Stimulated activated naive CD4-positive, alpha-beta T cell (primary cell): ENCODE measurements around the gene SLC35F2.
"Not testable (repeated sequence)": the region's sequence is repeated elsewhere in the genome, so short reads cannot be mapped to it uniquely, and the experiment has no call there.

Source experiments
- DNase-seq, 6 experiments: peaks; one replicate each; lab custom pipeline; 2025; lab: John Stamatoyannopoulos, UW

SLC35F2 gene

DNA sequence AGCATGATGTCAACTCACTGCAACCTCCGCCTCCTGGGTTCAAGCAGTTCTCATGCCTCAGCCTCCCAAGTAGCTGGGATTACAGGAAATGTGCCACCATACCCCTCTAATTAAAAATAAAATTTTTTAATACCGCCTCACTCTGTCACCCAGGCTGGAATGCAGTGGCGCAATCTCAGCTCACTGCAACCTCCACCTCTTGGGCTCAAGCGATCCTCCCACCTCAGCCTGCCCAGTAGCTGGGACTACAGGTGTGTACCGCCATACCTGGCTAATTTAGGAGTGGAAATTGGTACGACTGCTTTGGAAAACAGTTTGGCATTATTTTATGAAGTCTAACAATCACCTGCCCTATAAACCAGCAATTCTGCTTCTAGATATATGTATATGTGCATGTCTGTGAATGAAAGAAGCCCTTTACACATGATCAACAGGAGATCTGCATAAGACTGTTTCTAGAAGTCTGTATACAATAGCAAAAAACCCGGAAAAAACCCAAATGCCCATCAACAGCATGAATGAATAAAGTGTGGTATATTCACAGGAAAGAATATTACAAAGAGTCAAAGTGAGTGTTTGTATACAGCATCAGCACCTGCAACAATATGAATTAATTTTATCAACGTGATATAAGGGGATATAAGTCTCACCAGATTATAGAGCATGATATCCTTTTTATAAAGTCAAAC, 16.0 kb downstream of the SLC35F2 start:
- DNase-seq, result no peak

DNA sequence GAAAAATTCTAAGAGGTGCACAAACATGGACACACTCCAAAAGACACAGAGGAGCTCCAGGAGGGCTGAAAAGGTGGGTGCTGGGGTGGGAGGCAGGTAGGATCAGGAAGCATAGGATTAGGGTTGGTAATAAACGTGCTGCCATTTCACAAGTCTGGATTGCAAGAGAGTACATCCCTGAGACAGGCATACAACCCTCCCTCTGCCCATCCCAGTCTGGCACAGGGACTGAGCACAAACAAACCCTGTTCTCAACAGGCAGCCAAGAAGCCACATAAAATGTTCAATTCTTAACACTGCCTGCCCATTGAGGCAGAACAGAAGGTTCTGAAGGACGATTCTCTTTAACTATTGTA, 18.5 kb downstream of the SLC35F2 start:
- no peak for DNase-seq

DNA sequence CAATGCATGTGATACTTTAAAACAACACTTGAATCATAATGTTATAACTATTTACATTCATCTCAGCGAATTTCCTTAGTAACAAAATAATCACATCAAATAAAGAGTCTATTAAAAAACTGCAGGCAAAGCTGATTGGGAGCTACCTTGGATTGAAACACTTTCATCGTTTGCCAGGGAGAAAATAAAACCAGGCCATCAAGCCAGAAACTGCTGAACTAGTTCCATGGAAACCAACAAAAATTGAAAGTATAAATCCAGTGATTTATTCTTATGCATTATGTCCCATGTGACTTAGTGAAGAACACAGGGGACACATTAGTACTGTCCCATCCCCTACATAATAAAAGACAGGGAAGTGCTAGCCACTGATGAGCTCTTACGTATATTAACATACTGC, 21.7 kb downstream of the SLC35F2 start:
- DNase-seq, result no peak

DNA sequence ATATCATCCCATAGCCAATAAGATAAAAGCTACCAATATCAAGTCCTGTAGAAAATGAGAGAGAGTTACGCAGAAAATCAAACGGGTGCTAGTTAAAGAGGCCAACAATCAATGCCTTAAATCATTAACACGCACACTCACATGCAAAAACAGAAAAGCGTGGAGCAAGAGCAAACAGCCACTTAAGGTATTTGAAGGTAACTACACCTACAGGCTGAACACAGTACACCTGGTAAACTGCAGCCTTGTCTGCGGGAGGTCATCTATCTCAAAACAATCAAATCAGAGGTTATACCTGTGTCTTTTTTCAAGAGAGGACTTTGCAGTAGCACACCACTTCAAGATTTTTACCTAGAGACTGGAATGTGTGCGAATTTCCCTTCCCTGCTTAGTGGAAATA, 23.6 kb downstream of the SLC35F2 start:
- no peak for DNase-seq

DNA sequence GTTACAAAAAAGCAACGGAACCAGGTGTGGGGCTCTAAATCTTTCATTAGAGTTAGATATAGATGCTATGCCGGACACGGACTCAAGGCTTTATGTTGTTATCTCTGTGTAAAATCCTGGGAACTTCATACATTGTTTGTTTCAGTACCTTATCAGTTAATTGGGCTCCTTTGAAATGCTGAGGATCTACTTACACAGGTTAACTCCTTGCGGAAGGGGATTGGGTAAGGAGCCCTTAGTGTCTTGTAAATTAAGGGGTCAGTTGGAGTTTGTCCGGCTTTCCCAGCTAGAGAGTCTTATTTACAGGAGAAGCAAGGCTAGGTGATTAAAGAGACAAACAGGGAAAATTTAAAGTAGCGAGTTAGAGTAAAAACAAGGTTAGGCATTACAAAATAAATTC, 24.7 kb downstream of the SLC35F2 start:
- not testable (repeated sequence) for DNase-seq

DNA sequence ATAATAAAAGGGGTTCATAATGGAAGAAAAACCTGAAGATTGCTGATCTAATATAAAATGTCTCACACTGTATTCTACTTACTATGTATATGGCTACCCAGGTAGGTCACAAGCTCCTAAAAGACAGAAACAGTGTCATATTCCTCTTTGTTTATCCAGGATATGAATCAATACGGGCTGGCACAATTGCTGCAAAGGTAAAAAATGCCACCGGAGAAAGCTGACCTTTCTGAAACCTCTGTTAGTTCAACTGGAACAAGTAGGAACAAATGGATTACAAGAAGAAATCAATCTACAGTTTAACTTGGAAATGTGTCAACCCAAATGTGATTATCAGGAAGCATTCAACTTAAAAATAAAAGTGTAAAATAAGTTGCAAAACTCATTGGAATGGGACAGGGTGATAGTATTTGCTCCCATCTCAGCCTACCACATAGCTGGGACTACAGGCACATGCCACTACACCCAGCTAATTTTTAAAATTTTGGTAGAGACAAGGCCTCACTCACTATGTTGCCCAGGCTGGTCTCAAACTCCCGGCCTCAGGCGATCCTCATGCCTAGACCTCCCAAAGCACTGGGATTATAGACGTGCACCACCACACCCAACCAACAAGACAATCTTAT, 27.6 kb downstream of the SLC35F2 start:
- no peak for DNase-seq

DNA sequence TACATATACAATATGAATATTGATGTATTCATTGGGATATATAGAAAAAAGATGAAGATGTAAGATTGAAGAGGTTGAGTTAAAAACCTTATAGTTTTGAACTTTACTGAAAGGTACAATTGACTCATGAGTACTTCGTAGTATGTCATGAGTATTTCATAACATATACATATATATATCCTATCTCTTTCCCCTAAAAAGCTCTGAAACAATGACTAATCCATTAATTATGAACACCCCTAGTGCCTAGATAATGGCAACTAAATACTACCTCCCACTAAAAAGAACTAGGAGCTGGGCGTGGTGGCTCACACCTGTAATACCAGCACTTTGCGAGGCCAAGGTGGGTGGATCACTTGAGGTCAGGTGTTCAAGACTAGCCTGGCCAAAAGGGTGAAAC, 31.5 kb downstream of the SLC35F2 start:
- no peak for DNase-seq

DNA sequence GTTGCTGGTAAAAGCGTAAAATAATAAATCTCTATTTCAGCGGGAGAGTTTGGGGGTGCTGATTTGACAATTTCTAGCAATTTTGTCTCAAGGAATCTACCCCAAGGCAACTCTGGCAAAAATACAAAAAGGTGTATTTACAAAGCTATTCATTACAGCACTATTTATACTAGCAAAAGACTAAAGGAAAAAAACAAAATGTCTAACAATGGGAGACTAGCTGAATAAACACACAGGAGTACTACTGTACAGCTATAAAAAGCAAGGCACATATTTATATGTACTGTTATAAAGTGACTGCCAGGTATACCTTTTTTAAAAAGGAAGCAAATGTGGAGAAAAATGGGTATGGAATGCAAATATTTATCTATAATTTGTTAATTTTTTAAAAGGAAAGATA, 32.7 kb downstream of the SLC35F2 start:
- DNase-seq, result no peak

DNA sequence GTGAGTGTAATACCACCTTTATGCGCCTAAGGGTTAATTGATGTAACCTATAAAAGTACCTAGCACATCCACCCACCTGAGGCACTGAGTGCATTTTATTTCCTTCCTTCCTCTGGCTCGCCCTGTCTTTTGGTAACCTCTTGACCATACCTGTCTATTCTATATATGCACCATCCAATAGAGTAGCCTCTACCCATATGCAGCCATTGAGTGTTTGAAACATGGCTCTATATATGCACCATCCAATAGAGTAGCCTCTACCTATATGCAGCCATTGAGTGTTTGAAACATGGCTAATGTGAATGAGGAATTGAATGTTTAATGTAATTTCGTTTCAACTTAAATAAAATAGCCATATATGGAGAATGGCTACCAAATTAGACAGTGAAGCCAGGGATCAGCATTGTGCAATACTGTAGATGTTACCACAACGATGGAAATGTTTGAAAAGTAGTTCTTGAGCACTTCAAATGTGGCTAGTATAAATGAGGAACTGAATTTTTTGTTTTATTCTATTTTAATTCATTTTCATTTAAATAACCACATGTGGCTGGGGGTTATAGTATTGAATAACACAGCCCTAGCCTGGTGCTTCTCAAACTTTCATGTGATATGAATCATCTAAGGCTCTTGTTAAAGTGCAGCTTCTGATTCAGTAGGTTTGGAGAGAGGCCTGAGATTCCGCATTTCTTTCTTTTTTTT, 33.8 kb downstream of the SLC35F2 start:
- no peak for DNase-seq

DNA sequence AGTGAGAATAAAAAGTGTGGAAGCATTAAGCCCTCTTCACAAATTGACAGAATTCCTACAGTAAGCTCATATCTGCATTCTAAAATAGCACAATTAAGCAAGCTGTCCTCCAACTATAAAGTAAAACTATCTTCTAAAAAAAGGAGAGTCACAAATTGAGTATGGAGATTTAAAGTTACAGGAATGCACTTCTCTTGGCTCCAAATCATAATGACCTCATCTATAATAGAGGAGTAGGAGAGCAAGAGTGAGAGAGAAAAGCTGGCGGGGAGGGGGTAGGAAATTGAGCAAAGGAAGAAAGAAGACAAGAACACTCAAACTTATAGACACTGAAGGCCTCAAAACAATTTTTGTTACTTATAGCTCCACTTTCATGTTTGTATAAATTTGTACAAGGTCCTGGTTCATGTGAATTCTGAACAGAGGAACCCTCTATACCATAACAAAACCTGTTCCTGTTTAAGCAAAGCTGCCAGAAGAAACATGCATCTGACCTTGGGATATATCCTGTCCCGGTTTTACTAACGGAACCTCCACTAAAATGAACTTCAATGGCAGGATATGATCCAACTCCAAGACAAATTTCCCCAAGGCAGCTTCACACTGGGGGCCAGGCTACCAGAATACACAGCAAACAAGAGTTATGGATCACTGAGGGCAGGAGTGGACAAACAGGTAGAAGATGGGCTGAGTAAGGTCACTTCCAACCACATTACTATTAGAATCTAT, 37.2 kb downstream of the SLC35F2 start:
- DNase-seq, result no peak

DNA sequence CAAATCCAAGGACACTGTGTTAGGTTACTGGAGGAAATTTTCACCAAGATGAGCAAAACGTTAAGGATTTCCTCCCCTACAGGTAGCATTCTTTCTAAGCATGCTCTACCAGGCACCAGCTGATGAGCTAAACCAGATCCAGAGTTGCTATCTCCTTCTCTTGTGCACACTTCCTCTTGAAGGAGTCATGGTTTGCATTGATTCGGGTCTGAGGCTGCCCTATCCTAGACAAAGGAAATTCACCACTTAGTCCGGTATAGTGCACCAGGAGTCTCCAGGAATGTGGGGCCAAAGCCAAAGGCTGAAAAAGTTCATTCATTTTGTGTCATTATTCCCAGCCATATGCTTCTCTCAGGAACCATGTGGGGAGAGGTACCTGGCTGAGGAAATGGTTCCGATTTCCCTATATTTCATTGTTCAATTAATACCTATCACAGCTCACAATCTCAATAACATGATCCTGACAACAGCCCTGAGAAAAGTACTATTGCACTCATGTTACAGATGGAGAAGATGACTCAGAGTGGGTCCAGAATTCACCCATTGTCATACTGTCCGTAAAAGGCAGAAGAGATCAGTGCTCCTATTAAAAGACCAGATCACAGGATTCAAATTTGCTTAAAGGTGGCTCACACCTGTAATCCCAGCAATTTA, 39.1 kb downstream of the SLC35F2 start:
- DNase-seq, result no peak

DNA sequence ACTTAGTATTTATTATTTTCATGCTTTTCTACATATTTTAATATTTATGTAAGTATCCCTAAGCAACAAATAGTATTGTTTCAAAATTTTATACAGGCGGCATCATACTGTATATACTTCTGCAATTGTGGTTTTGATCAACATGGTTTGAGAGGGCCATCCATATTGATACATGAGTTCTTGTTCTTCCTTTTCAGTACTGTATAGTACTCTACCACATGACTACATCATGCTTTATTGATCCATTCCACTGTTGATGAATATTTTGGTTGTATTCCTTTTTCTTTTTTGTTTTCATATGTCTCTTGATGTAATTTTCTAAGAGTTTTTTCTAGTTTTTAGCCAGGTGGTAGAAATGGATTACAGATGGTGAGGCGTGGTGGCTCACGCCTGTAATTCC, 40.1 kb downstream of the SLC35F2 start:
- DNase-seq, result no peak

DNA sequence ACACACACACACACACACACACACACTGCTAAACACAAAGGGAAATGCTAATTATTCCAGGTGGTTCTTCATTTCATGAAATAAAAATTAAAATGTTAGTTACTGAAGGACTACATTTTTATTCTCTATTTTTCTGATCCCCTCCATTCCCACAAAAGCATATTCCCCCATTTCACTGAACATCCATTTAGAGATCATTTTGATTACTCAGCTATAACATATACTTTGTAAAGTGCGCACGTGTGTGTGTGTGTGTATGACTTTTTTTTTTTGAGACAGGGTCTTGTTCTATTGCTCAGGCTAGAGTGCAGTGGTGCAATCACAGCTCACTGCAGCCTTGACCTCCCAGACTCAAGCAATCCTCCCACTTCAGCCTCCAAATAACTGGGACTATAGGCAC, 42.6 kb downstream of the SLC35F2 start:
- no peak for DNase-seq

DNA sequence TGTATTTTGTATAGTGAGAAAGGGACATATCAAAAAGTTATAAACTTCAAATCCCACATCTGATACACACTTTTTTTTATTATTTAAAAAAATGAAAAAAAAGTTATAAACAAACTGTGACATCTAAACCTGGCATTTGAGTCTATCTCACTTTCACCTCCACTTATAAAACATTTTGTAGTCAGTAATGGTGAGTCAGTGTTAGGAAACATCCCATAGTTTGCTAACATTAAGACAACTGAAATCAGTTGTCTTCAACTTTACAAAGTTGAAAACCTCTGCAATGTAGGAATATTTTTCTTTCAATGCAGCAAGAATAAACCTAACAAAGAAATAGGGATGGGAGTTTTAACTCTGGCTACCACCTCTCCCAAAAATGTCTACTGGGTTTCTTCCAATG, 47.7 kb downstream of the SLC35F2 start:
- DNase-seq, result no peak

DNA sequence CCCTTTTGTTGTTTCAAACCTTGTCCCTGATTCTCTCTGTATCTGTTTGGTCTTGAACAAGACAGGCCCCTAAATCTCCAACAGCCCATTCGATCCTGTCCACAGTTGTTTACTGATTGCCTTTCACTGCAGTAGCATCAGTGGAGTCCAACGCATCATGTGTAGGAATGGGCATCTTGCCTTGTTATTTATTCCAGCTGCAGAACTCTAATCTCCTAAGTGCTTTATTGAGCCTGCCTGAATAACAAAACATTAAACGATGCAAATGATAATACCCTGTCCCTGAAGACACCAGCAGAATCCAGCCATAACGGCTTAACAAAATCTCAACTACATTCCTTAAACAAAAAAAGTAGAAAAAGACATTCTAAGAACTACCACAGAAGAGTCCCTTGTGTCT, 50.1 kb downstream of the SLC35F2 start:
- no peak for DNase-seq

DNA sequence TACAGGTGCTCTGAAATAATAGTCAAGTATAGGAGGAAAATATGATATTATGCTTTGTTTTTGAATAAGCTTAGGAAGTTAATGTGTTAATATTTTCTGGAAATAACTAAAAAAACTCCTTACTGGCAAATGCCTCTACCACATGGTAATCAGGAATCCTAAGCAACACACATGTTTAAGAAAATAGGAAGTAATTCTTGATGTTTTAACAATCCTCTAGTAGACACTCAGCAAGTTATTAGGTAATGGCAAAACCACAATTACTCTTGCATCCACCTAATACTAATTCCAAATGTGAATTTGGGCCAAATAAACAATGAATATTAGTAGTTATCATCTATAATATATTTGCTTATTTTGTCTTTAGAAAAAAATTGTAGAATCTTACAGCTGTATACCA, 53.6 kb downstream of the SLC35F2 start:
- DNase-seq, result no peak

DNA sequence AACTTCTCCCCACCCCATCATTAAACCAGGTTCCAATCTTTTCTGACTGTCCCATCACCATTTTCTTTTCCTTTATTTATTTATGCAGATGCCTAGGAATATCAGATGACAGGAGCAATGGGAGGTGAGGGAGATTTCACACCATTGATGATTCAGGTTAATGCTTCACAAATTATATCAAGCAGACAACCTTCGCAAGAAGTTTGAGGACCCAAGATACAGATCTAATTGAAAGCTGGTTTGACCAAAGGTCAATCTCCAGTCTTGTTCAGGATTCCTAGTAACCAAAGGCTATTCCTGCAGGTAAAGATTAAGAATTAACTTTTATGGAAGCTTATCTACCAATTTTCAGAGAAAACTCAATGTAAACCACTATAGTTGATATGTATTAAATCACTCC, 54.4 kb downstream of the SLC35F2 start:
- no peak for DNase-seq

DNA sequence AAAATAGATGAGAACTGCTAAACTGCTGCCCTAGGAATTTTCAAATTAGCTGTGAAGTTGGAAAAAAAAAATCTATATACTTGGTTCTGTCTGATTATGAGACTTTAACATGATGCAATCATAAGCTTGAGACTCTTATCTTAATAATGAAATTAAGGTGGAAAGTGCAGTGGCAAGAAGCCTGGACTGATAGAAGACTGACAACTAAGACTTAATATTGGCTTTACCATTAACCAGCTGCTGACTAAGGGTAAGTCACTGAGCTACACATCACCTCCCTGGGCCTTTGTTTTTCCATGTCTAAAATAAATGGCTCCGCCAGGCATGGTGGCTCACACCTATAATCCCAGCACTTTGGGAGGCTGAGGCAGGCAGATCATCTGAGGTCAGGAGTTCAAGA, 56.9 kb downstream of the SLC35F2 start:
- no peak for DNase-seq

DNA sequence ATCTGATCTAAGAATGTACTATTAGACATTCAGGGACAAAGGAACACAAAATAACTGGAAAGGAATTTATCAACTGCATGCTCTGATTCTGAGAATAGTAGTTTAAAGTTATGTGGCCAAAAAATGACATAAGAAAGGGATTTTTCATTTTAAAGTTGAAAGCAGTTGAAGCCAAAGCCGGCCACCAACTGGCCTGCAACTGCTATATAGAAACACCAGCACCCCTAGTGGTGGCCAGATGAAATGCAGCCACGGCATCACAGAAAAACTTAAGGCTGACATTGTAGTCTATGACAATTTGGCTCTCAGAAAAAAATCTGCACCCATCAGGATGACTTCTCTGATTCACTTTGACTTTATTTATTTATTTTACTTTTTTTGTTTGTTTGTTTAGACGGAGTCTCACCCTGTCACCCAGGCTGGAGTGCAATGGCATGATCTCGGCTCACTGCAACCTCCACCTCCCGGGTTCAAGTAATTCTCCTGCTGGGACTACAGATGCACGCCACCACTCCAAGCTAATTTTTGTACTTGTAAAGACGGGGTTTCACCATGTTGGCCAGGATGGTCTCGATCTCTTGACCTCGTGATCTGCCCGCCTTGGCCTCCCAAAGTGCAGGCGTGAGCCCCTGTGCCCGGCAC, 59.2 kb downstream of the SLC35F2 start:
- DNase-seq, result peak in 5 of 6 experiments; percentile 10 to 36 (median 22)

DNA sequence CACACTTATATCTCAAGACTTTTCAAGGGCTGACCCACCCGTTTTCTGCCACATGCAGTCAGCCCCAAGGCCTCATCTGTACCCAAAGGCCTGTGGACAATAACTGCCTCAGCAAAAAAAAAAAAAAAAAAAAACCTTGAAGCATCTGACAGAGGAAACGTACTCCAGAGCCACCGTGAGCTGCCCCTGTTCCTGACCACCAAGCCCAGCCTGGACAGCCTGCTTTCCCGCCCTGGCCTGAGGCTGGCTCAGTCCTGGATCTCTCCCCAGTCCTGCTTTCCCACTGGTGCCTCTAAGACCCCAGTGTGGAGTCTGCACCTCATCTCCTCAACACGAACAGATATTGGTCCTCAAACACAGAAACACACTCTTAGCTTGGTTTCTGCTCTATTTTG, 66.5 kb downstream of the SLC35F2 start:
- no peak for DNase-seq

DNA sequence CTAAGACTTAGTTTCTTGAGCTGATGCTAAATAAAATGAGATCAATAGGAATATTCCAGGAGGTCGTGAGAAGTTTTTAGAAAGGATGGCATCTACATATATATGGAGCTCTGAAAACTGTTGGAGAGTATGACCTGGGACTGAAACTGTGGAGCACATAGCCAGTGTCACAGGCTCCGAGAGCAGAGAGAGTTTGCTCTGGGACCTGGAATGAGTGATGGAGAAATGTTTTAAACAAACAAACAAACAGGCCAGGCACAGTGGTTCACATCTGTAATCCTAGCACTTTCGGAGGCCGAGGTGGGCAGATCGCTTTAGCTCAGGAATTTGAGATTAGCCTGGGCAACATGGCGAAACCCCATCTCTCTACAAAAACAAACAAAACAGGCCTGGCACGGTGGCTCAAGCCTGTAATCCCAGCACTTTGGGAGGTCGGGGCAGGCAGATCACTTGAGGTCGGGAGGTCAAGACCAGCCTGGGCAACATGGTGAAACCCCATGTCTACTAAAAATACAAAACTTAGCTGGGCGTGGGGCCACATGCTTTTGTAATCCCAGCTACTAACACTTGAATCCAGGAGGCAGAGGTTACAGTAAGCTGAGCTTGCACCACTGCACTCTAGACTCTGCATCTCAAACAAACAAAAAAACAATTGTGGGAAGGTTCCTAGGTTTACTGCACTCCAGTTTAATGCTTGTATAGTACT, 67.1 kb downstream of the SLC35F2 start:
- DNase-seq, result no peak
